Raji (cell line): Measurements from ENCODE around the gene HCFC1.
A peak's percentile ranks its signal among the peaks of the same experiment; 100 is the strongest.

Source experiments
- POLR2A ChIP-seq: IDR thresholded peaks from 2 replicates; pipeline ENCODE4 v1.6.1; 2011; ENCODE audit warnings: low read depth, low read length, control low read depth; ENCODE audit not compliant: insufficient read depth

The HCFC1 gene

DNA sequence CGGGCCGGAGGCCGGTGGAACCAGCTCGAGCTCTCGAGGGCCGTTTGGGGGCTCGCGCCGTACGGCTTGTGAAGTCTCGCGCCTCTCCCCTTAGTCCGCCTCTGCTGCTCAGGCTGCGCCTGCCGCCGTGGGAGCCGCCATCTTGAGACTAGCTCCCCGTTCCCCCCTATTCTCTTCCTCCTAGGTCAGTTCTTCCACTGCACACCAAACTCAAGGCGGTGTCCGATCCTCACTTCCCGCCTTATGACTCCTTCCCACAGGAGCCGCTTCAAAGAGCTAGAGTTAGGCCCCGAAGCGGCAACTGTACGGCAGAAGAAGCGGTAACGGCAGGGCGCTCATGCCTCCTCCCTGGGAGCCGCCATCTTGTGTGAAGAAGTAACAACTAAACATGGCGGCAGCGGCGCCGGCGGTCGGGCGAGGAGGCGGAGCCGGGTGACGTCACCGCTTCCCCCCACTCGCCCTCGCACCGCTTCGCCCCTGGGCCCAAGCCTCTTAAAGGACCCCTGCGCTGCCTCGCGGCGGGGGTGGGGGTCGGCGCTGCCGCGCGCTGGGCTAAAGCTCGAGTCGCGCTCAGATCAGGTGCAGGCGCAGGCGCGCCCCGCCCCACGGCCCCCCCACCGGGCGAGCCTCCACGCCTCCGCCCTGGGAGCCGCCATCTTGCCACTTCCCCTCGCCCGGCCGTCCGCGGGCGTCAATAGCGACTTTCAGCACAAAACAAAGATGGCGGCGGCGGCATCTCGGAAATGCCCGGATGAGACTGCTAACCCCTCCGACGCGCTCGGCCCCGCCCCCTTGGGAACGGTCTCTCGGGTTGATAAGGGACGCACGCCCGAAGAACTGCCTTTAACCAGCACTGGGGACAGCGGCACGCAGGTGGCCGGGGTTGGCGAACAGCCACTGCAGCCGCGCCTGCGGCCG lies at the start of gene HCFC1:
HCFC1 (minus strand) TSS at position 369 of the 918 bp plus-strand sequence. CDS start 978 bp downstream, outside the sequence.
- TF ChIP-seq POLR2A = no peak; the same call in none of the 2 replicates

DNA sequence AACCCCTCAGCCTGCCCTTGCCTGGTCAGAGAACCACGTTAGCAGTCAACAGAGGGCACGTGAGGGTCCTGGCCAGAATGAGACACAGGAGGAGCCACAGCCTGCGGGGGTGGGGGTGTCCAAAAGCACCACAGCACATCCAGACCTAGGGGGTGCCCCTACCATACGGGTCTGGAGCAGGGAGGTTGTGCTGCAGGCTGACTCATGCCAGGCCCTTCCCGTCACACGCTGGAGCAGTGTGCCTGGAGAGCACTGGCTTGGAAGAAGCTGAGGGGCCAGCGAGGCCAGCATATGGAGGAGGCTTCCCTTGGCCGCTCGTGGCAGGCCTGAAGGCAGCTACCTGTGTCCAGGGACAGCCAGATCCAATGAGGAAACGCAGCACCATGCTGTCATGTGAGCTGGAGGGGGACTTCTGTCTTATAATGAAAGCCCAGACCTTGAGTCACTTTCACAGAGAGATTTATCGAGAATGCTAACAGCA lies 49.6 kb upstream of the HCFC1 start:
- no peak for TF ChIP-seq POLR2A

DNA sequence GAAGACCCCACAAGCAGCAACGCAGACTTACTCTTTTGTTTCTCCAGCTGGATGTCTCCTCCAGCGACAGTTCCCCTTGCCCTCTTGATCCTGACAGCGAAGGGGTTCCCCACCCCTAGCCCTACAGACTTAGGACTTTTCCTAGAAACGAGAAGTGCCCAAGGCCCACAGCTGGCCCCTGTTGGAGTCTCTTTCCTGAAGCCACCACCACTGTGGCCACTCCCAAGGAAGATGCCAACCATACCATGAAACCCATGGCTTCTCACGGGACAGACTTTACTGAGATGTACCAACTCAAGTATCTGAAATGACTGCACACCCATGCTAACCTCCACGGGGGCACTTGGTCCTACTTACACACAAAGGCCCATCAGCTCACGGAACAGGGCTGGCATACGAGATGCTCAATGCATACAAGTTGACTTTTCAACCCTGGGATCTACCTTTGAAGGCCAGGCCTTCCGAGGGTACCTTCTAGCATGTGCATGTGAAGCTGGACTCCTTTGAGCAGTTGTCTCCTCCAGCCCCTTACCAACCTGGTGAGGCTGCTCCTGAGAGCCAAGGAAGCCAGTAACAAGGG lies 49.0 kb upstream of the HCFC1 start:
- TF ChIP-seq POLR2A = no peak

DNA sequence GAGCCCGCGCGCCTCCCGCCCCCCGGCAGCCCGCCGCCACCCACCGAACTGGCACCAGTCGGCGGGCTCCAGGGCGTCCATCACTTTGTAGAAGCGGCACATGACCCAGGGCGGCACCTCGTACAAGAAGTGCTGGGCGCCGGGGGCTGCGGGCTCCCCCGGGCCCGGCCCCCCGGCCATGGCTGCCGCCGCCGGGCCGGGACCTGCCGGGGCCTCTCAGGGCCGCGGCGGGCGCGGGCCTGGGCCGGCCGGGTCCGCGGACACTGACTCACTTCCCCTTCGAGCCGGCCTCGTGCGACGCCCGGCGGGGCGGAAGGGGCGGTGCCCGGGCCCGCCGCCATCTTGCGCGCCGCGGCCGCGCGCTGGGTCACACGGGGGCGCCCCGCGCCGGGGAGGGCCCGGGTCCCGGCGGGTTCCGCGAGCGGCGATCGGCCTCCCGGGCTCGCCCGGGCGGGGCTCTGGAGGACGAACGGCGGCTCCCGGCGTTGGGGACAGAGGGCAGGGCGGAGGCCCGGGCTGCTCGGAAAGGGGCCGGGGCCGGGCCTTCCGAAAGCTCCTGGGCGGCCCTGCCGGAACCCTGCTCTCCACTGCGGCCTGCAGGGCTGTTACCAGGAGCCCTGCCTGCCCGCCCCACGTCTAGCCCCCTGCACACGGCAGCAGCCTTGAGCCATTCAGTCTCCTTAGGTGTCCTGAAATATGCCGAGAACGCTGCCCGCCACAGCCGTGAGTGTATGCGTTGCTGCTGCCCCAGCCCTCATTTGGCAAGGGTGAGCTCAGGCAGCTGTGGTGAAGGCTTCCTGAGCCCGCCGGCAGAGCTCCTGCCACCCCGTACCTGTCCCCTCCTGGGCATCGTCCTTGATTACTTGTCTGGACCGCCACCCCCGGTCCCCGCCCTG lies 48.3 kb upstream of the HCFC1 start, which contains the start of gene IRAK1:
IRAK1 (minus strand) TSS at position 270 of the 896 bp plus-strand sequence; CDS start at position 180, 90 bp downstream.
- peak; percentile 46 for TF ChIP-seq POLR2A

DNA sequence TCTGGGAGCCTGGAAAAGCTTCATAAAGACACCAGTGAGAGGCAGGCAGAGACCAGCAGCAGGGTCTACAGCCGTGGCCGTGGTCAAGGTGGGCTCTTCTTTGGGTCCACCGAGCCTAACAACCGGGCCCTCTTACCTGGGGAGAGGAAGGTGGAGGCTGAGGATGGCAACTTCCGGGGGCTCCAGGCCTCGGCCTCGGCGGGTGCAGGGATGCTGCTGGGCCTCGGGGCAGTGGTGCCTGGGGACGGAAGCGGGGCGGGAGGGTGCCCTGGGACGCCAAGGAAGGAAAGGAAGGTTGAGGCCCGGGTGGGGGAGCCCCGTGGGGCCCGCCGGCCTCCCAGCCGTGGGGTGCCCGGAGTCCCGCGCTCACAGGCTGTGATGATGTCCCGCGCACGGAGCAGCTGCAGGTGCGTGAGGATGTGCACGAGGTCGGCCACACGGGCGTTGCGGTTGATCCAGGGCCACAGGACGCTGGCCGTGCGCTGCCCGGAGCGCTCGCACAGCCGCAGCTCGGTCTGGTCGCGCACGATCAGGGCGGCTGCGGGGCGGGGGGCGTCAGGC lies 47.5 kb upstream of the HCFC1 start:
- peak; percentile 17 for TF ChIP-seq POLR2A

DNA sequence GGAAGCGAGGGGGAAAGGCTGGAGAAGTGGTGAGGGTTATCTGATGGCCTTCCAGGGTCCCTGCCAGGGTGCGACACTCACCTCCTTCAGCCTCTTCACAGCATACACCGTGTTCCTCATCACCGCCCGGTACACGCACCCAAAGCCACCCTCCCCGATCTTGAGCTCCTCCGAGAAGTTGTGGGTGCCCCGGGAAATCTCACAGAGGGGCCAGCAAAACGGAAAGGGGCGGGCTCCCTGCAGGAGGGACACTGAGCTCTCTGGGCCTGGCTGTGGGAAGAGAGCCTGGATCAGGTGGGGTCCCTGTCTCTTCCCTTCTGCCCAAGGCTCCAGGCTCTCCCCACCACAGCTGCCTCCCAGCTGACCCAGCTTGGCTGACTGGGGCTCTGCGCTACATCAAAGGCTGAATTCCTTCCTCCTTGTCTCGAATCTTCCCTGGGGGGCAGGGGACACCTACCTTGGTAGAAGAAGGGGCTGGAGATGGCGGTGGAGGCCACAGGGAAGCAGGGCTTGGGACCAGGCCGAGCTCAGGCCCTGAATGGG lies 47.0 kb upstream of the HCFC1 start:
- TF ChIP-seq POLR2A = no peak

DNA sequence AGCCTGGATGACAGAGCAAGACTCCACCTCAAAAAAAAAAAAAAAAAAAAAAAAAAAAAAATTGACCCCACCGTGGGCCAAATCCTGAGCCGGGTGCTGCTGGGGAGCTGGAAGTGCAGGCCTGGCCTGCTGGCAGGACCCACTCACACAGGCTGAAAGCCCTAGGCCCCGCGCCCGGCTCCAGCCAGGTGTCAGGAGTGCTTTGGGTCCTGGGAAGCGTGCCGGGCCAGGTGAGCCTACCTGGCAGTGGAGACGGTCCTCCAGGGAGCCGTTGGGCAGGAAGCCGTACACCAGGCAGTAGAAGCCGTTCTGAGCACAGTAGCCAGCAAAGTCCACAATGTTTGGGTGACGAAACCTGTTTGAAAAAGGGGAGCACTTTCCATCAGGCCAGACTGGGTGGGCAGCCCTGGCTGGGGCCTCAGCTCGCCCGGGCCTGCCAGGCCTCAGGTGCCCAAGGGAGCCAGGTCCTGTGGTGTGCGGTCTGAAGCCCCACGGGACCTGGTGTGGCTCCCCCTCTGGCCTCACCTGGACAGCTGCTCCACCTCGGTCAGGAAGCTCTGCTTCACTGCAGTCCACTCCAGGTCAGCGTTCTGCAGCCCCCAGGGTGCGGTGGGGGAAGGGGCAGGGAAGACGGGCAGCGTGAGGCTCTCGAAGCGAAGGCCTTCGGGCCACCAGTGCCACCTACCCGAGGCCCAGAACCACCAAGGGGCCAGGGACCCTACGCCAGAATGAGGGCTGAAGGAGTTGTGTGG lies 46.3 kb upstream of the HCFC1 start:
- no peak for TF ChIP-seq POLR2A

DNA sequence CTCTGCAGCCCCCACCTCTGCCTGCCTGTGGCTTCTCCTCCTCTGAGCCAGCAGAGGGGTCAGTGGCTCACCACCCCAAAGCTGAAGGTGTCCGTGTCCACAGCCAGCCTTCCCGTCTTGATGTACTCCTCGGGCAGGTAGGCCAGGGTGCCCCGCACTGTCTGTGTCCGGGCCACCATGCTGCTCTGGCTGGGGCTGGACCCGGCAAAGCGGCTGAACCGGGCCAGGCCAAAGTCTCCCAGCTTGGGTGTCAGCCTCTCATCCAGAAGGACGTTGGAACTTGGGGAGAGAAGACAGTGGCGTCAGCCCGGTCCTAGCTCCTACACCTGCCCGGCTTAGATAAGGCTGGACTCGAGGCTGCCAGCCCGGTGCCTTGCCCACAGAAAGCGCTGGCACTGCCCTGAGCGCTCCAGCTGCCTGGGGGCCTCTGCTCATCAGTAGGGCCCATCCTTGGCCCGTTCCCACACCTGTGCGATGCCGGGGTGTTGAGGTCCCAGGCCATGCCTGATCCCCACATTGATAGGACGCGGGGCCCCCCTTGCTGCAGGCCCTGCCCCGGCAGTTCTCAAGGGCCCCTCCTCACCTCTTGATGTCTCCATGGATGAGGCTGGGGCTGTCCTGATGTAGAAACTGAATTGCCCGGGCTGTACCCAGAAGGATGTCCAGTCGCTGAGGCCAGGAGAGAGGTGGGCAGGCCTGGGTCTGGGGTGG lies 44.9 kb upstream of the HCFC1 start:
- TF ChIP-seq POLR2A = no peak

DNA sequence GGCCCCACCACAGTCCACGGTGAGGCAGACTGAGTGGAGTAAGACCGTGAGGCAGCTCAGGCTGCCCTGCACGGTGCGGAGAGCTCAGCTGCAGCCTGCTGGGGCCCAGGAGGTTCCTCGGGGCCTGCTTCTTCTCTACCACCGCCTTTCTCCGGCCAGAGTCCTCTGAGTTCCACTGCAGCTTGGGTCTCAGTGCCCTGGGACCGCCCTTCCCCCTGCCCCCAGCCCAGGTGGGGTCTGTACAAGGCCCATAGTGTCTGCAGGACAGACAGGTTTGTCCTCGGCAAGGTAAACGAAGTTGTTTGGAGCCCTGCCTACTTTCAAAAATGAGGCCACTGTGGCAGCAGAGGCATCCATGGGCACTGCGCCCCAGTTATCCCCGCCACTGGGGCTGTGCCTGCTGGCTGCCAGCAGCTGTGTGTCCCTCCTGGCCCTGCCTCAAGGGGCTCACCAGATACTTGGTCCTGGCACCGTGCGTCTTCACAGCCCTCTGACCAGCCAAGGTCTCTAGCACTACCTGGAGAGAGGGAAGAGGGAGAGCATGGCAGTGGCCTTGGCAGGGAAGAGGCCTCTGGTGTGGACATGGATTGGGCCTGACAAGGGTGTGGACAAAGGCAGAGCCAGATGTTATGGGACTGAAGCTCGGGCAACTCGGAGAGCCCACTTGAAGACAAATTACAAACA lies 44.1 kb upstream of the HCFC1 start:
- TF ChIP-seq POLR2A = no peak

DNA sequence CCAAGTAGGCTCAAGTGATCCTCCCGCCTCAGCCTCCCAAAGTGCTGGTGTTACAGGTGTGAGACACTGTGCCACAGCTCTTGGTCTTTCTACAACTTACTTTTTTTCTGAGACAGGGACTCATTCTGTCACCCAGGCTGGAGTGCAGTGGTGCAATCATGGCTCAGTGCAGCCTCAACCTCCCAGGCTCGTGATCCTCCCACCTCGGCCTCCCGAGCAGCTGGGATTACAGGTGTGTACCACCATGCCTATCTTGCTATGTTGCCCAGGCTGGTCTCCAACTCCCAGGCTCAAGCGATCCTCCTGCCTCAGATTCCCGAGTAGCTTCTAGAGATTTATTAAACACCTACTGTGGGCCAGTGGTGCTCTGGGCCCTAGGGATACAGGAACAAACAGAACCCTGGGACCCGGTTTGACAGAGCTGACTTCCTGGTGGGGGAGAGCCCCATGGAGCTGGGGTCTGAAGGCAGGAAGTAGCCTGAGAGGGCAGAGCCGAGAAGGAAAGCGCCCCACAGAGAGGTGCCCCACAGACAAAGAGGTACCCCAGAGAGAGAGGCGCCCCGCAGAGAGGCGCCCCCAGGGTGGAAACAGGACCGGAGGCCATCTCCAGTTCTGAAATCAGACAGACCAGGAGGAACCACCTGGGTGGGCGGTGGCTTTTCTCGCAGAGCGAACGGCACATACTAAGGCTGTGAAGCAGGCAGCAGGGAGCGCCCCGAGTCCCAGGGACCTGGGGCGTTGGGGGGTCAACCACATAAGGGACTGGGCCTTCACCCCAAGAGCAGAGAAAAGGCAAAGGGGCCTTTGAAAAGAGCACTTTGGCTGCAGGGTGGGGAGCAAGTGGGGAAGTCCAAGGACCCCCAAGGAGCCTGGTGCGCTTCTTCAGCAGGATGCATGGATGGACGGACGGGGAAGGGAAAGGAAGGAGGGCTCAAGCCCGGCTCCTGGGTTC lies 43.1 kb upstream of the HCFC1 start:
- no peak for TF ChIP-seq POLR2A

DNA sequence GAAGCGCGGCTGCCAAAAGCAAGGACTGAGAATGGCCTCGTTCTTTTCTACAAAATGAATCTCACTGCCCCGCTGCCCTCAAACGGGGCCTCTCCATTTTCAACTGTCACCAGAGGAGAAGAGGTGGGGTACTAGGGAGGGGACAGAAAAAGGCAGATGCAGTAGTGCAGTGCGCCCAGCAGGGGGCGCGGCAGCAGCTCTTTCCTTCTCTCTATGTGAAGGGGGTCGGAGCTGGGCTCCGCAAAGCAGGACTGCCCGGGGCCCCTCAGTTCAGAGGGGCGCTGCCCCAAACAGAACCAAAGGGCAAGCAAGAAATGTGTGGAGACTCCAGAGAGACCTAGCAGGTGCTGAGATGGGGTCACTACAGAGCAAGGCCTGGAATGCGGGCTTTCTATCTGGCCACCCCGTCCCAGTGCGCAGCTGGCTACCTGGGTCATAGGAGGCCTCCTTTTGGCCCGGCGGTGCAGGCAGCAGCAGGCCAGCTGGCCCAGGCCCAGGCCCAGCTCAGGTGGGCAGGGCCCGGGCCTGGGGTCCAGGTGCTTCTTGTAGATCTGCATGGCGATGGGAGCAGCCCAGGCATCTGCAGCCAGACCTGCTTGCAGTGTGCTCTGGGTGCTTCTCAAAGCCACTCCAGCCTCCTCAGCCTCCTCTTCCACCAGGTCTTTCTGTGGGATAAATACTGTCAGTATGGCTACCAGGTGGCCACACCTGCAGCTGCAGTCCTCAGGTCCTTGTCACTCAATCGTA lies 42.2 kb upstream of the HCFC1 start:
- TF ChIP-seq POLR2A = no peak
